ENCODE measurements around the gene LSM4. TPM values are rescaled to one million over a fixed set of nuclear protein-coding genes. Genes with fewer than 3 reads are reported as not detected.

Gene LSM4
- total and polyA plus RNA-seq, 10 of the 15 experiments (the other 5 are each of a cell fraction or from before 2014, with no cell fraction given): 12.6 to 652 (median 217) TPM

DNA sequence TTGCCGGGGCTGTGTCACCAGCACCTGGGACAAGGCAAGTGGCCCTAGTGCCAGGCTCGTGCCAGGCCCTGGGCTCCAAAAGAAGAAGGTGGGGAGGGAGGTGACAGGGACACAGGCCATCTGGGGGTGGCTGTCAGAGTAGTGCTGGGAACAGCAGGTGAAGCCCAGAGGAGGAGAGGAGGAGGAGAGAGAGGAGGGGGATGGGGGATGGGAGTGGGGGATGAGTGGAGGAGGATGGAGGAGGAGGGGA lies 18.7 kb downstream of the LSM4 start (continued):
- TF ChIP-seq, protein P1, sequence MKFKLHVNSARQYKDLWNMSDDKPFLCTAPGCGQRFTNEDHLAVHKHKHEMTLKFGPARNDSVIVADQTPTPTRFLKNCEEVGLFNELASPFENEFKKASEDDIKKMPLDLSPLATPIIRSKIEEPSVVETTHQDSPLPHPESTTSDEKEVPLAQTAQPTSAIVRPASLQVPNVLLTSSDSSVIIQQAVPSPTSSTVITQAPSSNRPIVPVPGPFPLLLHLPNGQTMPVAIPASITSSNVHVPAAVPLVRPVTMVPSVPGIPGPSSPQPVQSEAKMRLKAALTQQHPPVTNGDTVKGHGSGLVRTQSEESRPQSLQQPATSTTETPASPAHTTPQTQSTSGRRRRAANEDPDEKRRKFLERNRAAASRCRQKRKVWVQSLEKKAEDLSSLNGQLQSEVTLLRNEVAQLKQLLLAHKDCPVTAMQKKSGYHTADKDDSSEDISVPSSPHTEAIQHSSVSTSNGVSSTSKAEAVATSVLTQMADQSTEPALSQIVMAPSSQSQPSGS (IDR thresholded peaks at IDR 0.05; ENCODE audit: low read length): no peak
- TF ChIP-seq LARP7 (IDR thresholded peaks at IDR 0.05) (0 out of 2 replicates have a peak, but pooled peaks have one; percentile 24), NFXL1 (IDR thresholded peaks at IDR 0.05; ENCODE audit: borderline replicate concordance) (no peak), SIN3A (IDR thresholded peaks at IDR 0.05; ENCODE audit: low read depth, low read length) (no peak), CHD1 (IDR thresholded peaks at IDR 0.05; ENCODE audit: low read depth, low read length) (no peak)

DNA sequence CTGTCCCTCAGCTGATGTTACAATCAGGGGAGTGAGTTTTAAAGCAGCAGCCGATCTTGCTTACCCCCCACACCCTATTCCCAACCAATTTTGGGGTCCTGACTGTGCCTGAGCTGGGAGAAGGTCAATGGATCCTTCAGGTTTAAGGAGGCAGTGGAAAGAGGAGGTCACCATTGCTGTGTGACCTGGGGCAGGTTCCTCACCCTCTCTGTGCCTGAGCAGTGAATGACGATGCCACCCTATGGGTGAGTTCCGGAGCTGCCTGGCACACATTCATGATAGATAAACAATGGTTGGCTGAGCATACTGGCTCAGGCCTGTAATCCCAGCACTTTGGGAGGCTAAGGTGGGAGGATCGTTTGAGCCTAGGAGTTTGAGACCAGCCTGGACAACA lies 21.2 kb downstream of the LSM4 start:
- Histone ChIP-seq H3K36me3 (ENCODE audit: control insufficient read depth in 2 of 2, insufficient read depth in 2 of 2, low read length in 1 of 2) (peaks cover 2 to 3% of the 10 kb centered on the region in 2 experiments; a peak in 2 of 4 replicates), H3K27me3 (replicated peaks in 1 of 2; ENCODE audit: control insufficient read depth in 2 of 2, insufficient read depth in 2 of 2, low read length in 1 of 2) (no peaks in the 10 kb centered on the region), H3K9ac (ENCODE audit: control insufficient read depth, insufficient read depth, low read length) (no peak overlapping the region), H3K79me2 (ENCODE audit: control insufficient read depth, insufficient read depth, low read length) (peaks cover 20% of the 10 kb centered on the region), H3K4me1 (ENCODE audit: control insufficient read depth, insufficient read depth, low read length) (peaks cover 19% of the 10 kb centered on the region), H3K27ac (ENCODE audit: control insufficient read depth, insufficient read depth) (no peak overlapping the region), H2AFZ (ENCODE audit: control insufficient read depth, low read depth, low read length) (no peak overlapping the region), H4K20me1 (ENCODE audit: control insufficient read depth, insufficient read depth) (no peaks in the 10 kb centered on the region), H3K4me3 (no peak overlapping the region), H3K4me2 (ENCODE audit: control insufficient read depth, insufficient read depth) (no peak overlapping the region), H3K9me3 (replicated peaks; ENCODE audit: control insufficient read depth, insufficient read depth, low read length) (no peaks in the 10 kb centered on the region)
- in situ Hi-C loops (cut with MboI): no loop called here
- TF ChIP-seq RBBP5 (conservative IDR thresholded peaks at IDR 0.05) (no peak), MYB (IDR thresholded peaks at IDR 0.05; ENCODE audit: borderline replicate concordance, low read depth, low read length) (no peak), SUZ12 (IDR thresholded peaks at IDR 0.05; ENCODE audit: unreplicated experiment) (no peak), KAT2A (conservative IDR thresholded peaks at IDR 0.05; ENCODE audit: control insufficient read depth, low read depth, low read length) (no peak), STAT3 (IDR thresholded peaks at IDR 0.05; ENCODE audit: low read depth, low read length) (no peak), BHLHE40 (IDR thresholded peaks at IDR 0.05; ENCODE audit: borderline replicate concordance in 1 of 2, low read depth in 2 of 2, low read length in 1 of 2) (no peak), TCF7 (IDR thresholded peaks at IDR 0.05; ENCODE audit: borderline replicate concordance) (no peak), SMARCA5 (IDR thresholded peaks at IDR 0.05) (peak; percentile 27; the same call in 1 of the 2 replicates)
- TF ChIP-seq, protein P1 (IDR thresholded peaks at IDR 0.05; ENCODE audit: low read length): no peak
- BruUV-seq (replicated peaks): no TSS peak
- ChIA-PET POLR2A (interaction anchor here (0.5 to 5.8 kb wide), 7 partner anchors 10 to 1105 kb away, joined by 3 to 196 read pairs (median 6); partner anchors contain the start of genes JUND and LSM4), RAD21 (ENCODE audit: unreplicated experiment) (interaction anchor here (0.7 to 5.0 kb wide), 3 partner anchors 9 to 29 kb away, joined by 3 to 135 read pairs (median 13); partner anchors contain the start of gene JUND), SMC1A (ENCODE audit: uncharacterized antibody, unreplicated experiment) (interaction anchor here (1.5 to 4.0 kb wide), 2 partner anchors 9 to 21 kb away, joined by 9 to 63 read pairs; partner anchors contain the start of gene JUND), CTCF (interaction anchor here (2.6 to 5.3 kb wide), 2 partner anchors 9 to 22 kb away, joined by 10 to 122 read pairs; partner anchors contain the start of gene JUND)
- intact Hi-C loops (cut with micrococcal nuclease; ENCODE audit: unreplicated experiment): no loop called here
- DNase-seq (ENCODE audit: low read depth, low spot score) (no peak), ATAC-seq (no peak), FAIRE-seq (no peak)
- 85% methylated on average over 4 of the region's 4 CpGs for WGBS (ENCODE audit: insufficient coverage, insufficient replicate concordance, low lambda C conversion rate, missing lambda C conversion rate)
